ENCODE measurements around the gene GRIN1.

GRIN1 gene

DNA sequence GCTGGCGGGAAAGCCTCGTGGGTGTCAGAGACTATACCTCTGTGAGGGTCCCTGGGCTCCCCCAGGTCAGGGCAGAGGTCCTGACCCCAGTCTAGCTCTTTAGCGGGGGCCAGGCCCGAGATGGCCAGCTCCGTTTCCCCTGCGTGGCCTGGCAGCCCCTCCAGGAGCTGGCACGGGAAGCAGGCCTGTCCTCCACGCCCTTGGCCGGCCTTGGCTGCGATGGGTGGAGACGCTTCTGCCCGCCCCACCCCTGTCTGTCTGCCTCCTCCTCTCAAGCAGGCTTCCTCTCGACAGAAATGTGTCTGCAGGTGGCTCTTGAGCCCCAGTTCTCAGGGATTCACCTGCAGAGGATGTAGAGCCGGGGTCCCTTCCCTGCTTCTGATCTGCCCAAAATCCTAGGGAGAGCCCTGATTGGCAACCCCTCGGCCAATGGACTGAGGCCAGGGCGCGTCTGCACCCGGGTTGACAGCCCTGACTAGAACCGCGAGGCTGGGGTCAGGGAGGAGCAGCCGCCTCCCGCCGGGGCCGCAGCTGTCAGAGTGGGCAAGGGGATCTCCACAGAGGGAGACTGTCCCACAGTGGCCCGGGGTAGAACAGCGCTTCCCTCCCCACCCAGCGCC is 2.6 kb upstream of the GRIN1 start:
- Histone ChIP-seq H3K9ac (ENCODE audit: low read length) (no peak overlapping the region), H3K4me2 (ENCODE audit: low read depth, low read length, poor library complexity, severe bottlenecking) (no peak overlapping the region), H4K20me1 (ENCODE audit: low read depth, low read length) (no peaks in the 10 kb centered on the region), H2AFZ (ENCODE audit: low read depth, low read length, severe bottlenecking) (no peak overlapping the region), H3K4me3 (ENCODE audit: insufficient read depth, low read length, poor library complexity, severe bottlenecking) (no peak overlapping the region), H3K36me3 (ENCODE audit: low read length) (no peaks in the 10 kb centered on the region), H3K9me2 (replicated peaks; ENCODE audit: insufficient read depth, low read length) (no peaks in the 10 kb centered on the region), H3K9me3 (ENCODE audit: insufficient read depth, low read length) (no peaks in the 10 kb centered on the region), H3K79me2 (ENCODE audit: insufficient read depth, low read length) (no peaks in the 10 kb centered on the region), H3K27ac (ENCODE audit: low read depth, low read length) (no peak overlapping the region), H3F3A (ENCODE audit: insufficient read depth) (no peaks in the 10 kb centered on the region), H3K27me3 (ENCODE audit: low read length) (no peaks in the 10 kb centered on the region)
- TF ChIP-seq, protein P1, sequence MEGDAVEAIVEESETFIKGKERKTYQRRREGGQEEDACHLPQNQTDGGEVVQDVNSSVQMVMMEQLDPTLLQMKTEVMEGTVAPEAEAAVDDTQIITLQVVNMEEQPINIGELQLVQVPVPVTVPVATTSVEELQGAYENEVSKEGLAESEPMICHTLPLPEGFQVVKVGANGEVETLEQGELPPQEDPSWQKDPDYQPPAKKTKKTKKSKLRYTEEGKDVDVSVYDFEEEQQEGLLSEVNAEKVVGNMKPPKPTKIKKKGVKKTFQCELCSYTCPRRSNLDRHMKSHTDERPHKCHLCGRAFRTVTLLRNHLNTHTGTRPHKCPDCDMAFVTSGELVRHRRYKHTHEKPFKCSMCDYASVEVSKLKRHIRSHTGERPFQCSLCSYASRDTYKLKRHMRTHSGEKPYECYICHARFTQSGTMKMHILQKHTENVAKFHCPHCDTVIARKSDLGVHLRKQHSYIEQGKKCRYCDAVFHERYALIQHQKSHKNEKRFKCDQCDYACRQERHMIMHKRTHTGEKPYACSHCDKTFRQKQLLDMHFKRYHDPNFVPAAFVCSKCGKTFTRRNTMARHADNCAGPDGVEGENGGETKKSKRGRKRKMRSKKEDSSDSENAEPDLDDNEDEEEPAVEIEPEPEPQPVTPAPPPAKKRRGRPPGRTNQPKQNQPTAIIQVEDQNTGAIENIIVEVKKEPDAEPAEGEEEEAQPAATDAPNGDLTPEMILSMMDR (IDR thresholded peaks at IDR 0.05; ENCODE audit: insufficient read depth, low read length, poor library complexity, severe bottlenecking) = no peak
- no peak for TF ChIP-seq EZH2phosphoT487 (conservative IDR thresholded peaks at IDR 0.05; ENCODE audit: low read length)

DNA sequence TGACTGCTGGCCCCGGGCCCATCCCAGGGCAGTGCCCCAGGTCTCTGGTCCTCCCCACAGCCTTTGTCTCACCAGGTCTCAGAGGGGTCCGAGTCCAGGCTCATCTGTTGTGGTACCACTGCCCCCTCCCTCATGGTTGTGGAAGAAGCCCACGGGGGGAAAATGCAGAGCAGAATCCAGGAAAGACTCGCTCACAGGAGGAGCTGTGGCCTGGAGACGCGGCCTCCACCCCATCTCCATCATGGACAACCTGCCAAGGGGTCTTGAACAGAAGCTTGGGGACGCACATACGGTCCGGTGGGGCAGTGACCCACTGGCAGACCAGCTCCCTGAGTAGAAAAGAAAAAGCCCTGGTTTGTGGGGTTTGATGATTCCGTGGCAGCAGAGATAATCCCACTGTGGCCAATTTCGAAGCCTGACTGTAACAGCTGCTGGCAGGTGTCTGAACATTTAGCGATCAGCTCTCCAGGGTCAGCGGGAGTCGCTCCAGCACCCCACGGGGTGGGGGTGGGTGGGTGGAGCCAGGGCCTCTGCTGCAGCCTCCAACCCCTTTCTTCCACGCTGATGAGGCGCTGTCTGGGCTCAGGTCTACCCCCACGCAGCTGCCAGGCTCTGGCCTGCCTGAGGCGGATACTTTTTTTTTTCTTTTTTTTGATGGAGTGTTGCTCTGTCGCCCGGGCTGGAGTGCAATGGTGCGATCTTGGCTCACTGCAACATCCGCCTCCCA is 1.9 kb upstream of the GRIN1 start:
- H3K4me2 ChIP-seq (ENCODE audit: low read depth, low read length, poor library complexity, severe bottlenecking) = no peak overlapping the region
- no peaks in the 10 kb centered on the region for H3F3A ChIP-seq (ENCODE audit: insufficient read depth)
- no peak for TF ChIP-seq EZH2phosphoT487 (conservative IDR thresholded peaks at IDR 0.05; ENCODE audit: low read length)
- no peak overlapping the region for H3K4me3 ChIP-seq (ENCODE audit: insufficient read depth, low read length, poor library complexity, severe bottlenecking)
- H3K79me2 ChIP-seq (ENCODE audit: insufficient read depth, low read length) = no peaks in the 10 kb centered on the region
- H3K27ac ChIP-seq (ENCODE audit: low read depth, low read length) = no peak overlapping the region
- no peaks in the 10 kb centered on the region for H3K9me3 ChIP-seq (ENCODE audit: insufficient read depth, low read length)
- H3K27me3 ChIP-seq (ENCODE audit: low read length) = no peaks in the 10 kb centered on the region
- H4K20me1 ChIP-seq (ENCODE audit: low read depth, low read length) = no peaks in the 10 kb centered on the region
- H2AFZ ChIP-seq (ENCODE audit: low read depth, low read length, severe bottlenecking) = no peak overlapping the region
- no peaks in the 10 kb centered on the region for H3K9me2 ChIP-seq (replicated peaks; ENCODE audit: insufficient read depth, low read length)
- no peak overlapping the region for H3K9ac ChIP-seq (ENCODE audit: low read length)
- H3K36me3 ChIP-seq (ENCODE audit: low read length) = no peaks in the 10 kb centered on the region

DNA sequence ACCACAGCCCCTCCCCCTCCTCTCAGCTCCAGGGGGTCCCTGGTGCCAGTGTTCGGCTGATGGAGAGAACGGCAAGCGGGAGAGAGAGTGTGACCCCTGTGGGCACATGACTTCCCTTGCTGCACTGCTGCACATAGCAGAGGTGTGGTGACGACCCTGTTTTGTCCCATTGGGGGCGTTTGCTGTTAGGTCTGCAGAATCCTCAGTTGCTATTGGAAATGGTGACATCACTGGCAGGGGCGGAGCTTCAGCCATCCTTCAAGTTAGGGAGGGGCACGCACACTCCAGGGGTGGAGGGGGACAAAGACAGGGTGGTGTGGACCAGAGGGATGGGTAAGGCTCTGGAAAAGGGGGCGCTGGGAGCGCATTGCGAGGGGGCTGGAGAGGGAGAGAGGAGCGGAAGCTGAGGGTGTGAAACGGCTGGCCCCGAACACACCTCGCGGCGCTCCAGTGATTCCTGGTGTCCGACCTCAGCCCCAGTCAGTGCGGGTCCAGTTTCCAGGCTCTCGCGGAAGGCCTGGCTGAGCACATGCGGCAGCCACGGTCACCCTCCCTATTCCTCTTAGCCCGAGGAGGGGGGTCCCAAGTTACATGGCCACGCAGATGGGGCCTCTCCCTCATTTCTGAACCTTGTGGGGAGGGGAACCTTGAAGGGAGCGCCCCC is 764 bp upstream of the GRIN1 start:
- Histone ChIP-seq H2AFZ (ENCODE audit: low read depth, low read length, severe bottlenecking) (no peak overlapping the region), H3K27ac (ENCODE audit: low read depth, low read length) (no peak overlapping the region), H3K36me3 (ENCODE audit: low read length) (no peaks in the 10 kb centered on the region), H4K20me1 (ENCODE audit: low read depth, low read length) (no peaks in the 10 kb centered on the region), H3K9me2 (replicated peaks; ENCODE audit: insufficient read depth, low read length) (no peaks in the 10 kb centered on the region), H3F3A (ENCODE audit: insufficient read depth) (no peaks in the 10 kb centered on the region), H3K4me3 (ENCODE audit: insufficient read depth, low read length, poor library complexity, severe bottlenecking) (no peak overlapping the region), H3K9me3 (ENCODE audit: insufficient read depth, low read length) (no peaks in the 10 kb centered on the region), H3K4me2 (ENCODE audit: low read depth, low read length, poor library complexity, severe bottlenecking) (no peak overlapping the region), H3K79me2 (ENCODE audit: insufficient read depth, low read length) (no peaks in the 10 kb centered on the region), H3K9ac (ENCODE audit: low read length) (no peak overlapping the region), H3K27me3 (ENCODE audit: low read length) (no peaks in the 10 kb centered on the region)
- TF ChIP-seq EZH2phosphoT487 (conservative IDR thresholded peaks at IDR 0.05; ENCODE audit: low read length) = no peak
- TF ChIP-seq, protein P1 (IDR thresholded peaks at IDR 0.05; ENCODE audit: insufficient read depth, low read length, poor library complexity, severe bottlenecking) = no peak

All from SU-DHL-6 (cell line).